ENCODE results near the gene SLC22A12.

DNA sequence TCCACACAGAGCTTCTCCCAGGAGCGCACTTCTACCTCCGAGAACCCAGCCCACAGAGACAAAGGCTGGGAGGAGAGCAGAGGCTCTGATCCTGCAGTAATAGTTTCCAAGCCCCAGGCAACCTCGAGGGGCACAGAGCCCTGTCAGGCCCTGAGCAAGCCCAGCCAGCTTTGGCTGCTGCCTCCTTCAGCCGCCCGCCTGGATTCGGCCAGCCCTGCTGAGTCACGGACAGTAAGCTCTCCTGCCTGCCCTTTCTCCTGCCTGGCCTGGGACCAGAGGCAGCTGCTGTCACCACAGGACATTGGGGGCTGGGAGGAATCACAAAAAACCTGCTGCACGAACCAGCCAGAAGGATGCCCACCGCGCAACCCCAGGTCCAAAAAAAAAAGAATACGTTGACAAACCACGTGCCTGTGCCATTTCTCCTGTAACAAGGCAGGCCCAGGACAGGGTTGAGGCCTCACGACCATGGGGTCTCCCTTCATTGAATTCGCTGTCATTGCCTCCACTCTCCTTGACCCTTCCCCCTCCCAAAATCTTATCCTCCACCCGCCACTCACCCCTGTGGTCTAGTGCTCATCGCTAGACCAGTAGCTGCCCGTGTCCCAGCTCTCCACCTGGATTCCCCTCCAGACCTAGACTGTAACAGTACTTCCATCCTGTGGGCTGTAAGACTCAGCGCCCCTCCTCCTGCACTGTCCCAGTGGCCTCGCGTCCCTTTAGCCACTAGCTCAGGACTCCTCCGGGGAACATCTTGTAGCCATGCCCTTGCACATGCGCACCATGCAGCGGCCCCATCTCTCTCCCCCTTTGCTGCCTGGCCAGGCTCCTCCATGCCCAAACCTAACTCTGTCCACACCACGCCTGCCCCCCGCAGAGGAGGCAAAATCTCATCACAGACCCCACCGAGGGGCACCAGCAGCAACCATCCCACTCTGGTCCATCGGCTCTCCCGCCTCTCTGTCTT is 7.4 kb upstream of the SLC22A12 start:
- TF ChIP-seq, protein P1, sequence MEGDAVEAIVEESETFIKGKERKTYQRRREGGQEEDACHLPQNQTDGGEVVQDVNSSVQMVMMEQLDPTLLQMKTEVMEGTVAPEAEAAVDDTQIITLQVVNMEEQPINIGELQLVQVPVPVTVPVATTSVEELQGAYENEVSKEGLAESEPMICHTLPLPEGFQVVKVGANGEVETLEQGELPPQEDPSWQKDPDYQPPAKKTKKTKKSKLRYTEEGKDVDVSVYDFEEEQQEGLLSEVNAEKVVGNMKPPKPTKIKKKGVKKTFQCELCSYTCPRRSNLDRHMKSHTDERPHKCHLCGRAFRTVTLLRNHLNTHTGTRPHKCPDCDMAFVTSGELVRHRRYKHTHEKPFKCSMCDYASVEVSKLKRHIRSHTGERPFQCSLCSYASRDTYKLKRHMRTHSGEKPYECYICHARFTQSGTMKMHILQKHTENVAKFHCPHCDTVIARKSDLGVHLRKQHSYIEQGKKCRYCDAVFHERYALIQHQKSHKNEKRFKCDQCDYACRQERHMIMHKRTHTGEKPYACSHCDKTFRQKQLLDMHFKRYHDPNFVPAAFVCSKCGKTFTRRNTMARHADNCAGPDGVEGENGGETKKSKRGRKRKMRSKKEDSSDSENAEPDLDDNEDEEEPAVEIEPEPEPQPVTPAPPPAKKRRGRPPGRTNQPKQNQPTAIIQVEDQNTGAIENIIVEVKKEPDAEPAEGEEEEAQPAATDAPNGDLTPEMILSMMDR (IDR thresholded peaks at IDR 0.05), result no peak
- no peak for TF ChIP-seq POLR2A (IDR thresholded peaks at IDR 0.05)
